Activated CD8-positive, alpha-beta memory T cell treated with anti-CD3 and anti-CD28 coated beads for 1 hour (primary cell): ENCODE measurements around the gene ABHD16A.
"Not testable (repeated sequence)": the region's sequence is repeated elsewhere in the genome, so short reads cannot be mapped to it uniquely, and the experiment has no call there.

ENCODE experiments used
- DNase-seq, 2 donors: peaks; one replicate each; pipeline ENCODE4 v3.0.0-alpha.2; 2020; ENCODE audit warnings: low read depth in 1 of 2; ENCODE audit errors: extremely low read depth in 1 of 2

The ABHD16A gene

GRCh38 chr6:31715022-31715958 lies 12.2 kb upstream of the ABHD16A start, which contains the start of gene LY6G6D:
Gene LY6G6D (plus strand): TSS chr6:31715348. CDS start chr6:31715356, 8 bp downstream.
- DNase-seq = no peak

GRCh38 chr6:31713991-31714684 lies 11.0 kb upstream of the ABHD16A start:
- DNase-seq = no peak

- DNase-seq = no peak
These were observed 10.3 kb upstream of the ABHD16A start for GRCh38 chr6:31713465-31713864.

- no peak for DNase-seq
These were observed 9.2 kb upstream of the ABHD16A start for GRCh38 chr6:31712296-31712695.

GRCh38 chr6:31711233-31711632 lies 8.1 kb upstream of the ABHD16A start:
- DNase-seq = no peak

- no peak for DNase-seq
These were observed 7.5 kb upstream of the ABHD16A start for GRCh38 chr6:31710523-31711219.

- DNase-seq = not testable (repeated sequence)
These were observed 6.0 kb upstream of the ABHD16A start for GRCh38 chr6:31709157-31709556.

- no peak for DNase-seq
These were observed 5.1 kb upstream of the ABHD16A start for GRCh38 chr6:31708224-31708623.

- DNase-seq = no peak
These were observed 4.6 kb upstream of the ABHD16A start for GRCh38 chr6:31707701-31708100.

- DNase-seq = no peak
These were observed 3.5 kb upstream of the ABHD16A start, which contains the start of gene LY6G6F for GRCh38 chr6:31706599-31706998. Gene LY6G6F (plus strand): TSS chr6:31706866. CDS start chr6:31706907, 41 bp downstream.

- no peak for DNase-seq
These were observed 2.8 kb upstream of the ABHD16A start for GRCh38 chr6:31705931-31706330.

GRCh38 chr6:31702405-31702818 lies 712 bp downstream of the ABHD16A start:
- no peak for DNase-seq

GRCh38 chr6:31701666-31702404 lies 1.3 kb downstream of the ABHD16A start:
- no peak for DNase-seq

GRCh38 chr6:31700740-31701401 lies 2.3 kb downstream of the ABHD16A start:
- no peak for DNase-seq

- no peak for DNase-seq
These were observed 5.6 kb downstream of the ABHD16A start for GRCh38 chr6:31697555-31697954.

- DNase-seq = no peak
These were observed 9.6 kb downstream of the ABHD16A start for GRCh38 chr6:31693535-31693934.

- no peak for DNase-seq
These were observed 10.2 kb downstream of the ABHD16A start for GRCh38 chr6:31692886-31693285.

- no peak for DNase-seq
These were observed 10.8 kb downstream of the ABHD16A start for GRCh38 chr6:31692353-31692752.

- no peak for DNase-seq
These were observed 11.5 kb downstream of the ABHD16A start for GRCh38 chr6:31691564-31692108.

GRCh38 chr6:31691078-31691463 lies 12.1 kb downstream of the ABHD16A start:
- no peak for DNase-seq
